Upper lobe of left lung (tissue), 4 donors: ENCODE measurements around the gene TNS1.

Experiments
- CTCF ChIP-seq, 6 experiments: fragments of 450-650 bp in 4 of 6; fragments of 200-600 bp in 2 of 6; sonication (generic) in 2 of 6; IDR thresholded peaks; one replicate each; pipeline ENCODE4 v1.5.1; 2016 to 2019; ENCODE audit warnings: antibody characterized with exemption in 6 of 6
- EP300 ChIP-seq, 4 donors: sonication (generic); formaldehyde crosslinking; IDR thresholded peaks; one replicate each; pipeline ENCODE4 v1.5.1; 2017; ENCODE audit warnings: antibody characterized with exemption in 4 of 4, control low read depth in 2 of 4
- POLR2A ChIP-seq, 4 donors: fragments of 450-650 bp; IDR thresholded peaks; one replicate each; pipeline ENCODE4 v1.5.1; 2016 to 2017; ENCODE audit warnings: antibody characterized with exemption in 4 of 4, mild to moderate bottlenecking in 2 of 4
- POLR2AphosphoS5 ChIP-seq, 2 donors: sonication (generic); formaldehyde crosslinking; IDR thresholded peaks; one replicate each; pipeline ENCODE4 v1.5.1; 2017; ENCODE audit warnings: antibody characterized with exemption in 2 of 2

- TF ChIP-seq EP300 (IDR thresholded peaks at IDR 0.05) (no peak), CTCF (IDR thresholded peaks at IDR 0.05) (no peak), POLR2A (IDR thresholded peaks at IDR 0.05) (no peak), POLR2AphosphoS5 (IDR thresholded peaks at IDR 0.05) (no peak)
Measured at GRCh38 chr2:217977840-217978535, 24.8 kb downstream of the TNS1 start.
